OCI-LY3 (cell line): ENCODE measurements around the gene BMS1.

Experiments
- H2AFZ ChIP-seq: fragments of 200-600, 300-600 bp; shearing (Covaris generic); 2 replicates; pipeline ENCODE4 v1.6.0; 2014; ENCODE audit warnings: antibody characterized with exemption, low read depth, low read length
- H3K27ac ChIP-seq: fragments of 200-600, 300-600 bp; sonication (generic); 2 replicates; pipeline ENCODE4 v1.5.1; 2014; ENCODE audit warnings: mild to moderate bottlenecking, low read length, moderate library complexity, mixed read lengths
- H3K27me3 ChIP-seq: fragments of 200-600, 300-600 bp; sonication (generic); 2 replicates; pipeline ENCODE4 v1.6.1; 2014; ENCODE audit warnings: low read depth, low read length, mixed read lengths
- H3K36me3 ChIP-seq: fragments of 200-600, 300-600 bp; sonication (generic); replicated peaks from 2 replicates; pipeline ENCODE3; 2014; ENCODE audit warnings: low read depth, low read length, mixed read lengths
- H3K4me1 ChIP-seq: fragments of 300-600, 200-600 bp; sonication (generic); 2 replicates; pipeline ENCODE4 v1.6.1; 2014; ENCODE audit warnings: low read length, mixed read lengths
- H3K4me2 ChIP-seq: fragments of 200-600, 300-600 bp; sonication (generic); 2 replicates; pipeline ENCODE4 v1.6.1; 2014; ENCODE audit warnings: low read length, mixed read lengths
- H3K4me3 ChIP-seq: fragments of 300-600, 200-600 bp; sonication (generic); 2 replicates; pipeline ENCODE4 v1.5.1; 2014; ENCODE audit warnings: antibody characterized with exemption, mild to moderate bottlenecking, low read length, moderate library complexity
- H3K79me2 ChIP-seq: fragments of 300-600, 200-600 bp; shearing (Covaris generic); 2 replicates; pipeline ENCODE4 v1.6.1; 2014; ENCODE audit warnings: mild to moderate bottlenecking, low read length, mixed read lengths
- H3K9ac ChIP-seq: fragments of 300-600, 200-600 bp; shearing (Covaris generic); 2 replicates; pipeline ENCODE4 v1.6.0; 2014; ENCODE audit warnings: mild to moderate bottlenecking, low read length, moderate library complexity
- H3K9me3 ChIP-seq: fragments of 200-600, 300-600 bp; shearing (Covaris generic); 2 replicates; pipeline ENCODE4 v1.6.1; 2014; ENCODE audit warnings: low read length, mixed read lengths; ENCODE audit not compliant: insufficient read depth
- H4K20me1 ChIP-seq: fragments of 200-600, 300-600 bp; sonication (generic); 2 replicates; pipeline ENCODE4 v1.6.1; 2016; ENCODE audit warnings: low read length, mixed read lengths; ENCODE audit not compliant: insufficient read depth
- EZH2phosphoT487 ChIP-seq: fragments of 200-600 bp; shearing (Covaris generic); IDR thresholded peaks from 2 replicates; pipeline ENCODE4 v1.6.1; 2018; ENCODE audit warnings: antibody characterized with exemption, mixed run types, low read depth
- TF ChIP-seq, protein P1 (sequence below): fragments of 200-600, 300-600 bp; sonication (generic); IDR thresholded peaks from 2 replicates; pipeline ENCODE4 v1.5.1; 2014; ENCODE audit warnings: antibody characterized with exemption, low read length, low read depth

BMS1 gene

DNA sequence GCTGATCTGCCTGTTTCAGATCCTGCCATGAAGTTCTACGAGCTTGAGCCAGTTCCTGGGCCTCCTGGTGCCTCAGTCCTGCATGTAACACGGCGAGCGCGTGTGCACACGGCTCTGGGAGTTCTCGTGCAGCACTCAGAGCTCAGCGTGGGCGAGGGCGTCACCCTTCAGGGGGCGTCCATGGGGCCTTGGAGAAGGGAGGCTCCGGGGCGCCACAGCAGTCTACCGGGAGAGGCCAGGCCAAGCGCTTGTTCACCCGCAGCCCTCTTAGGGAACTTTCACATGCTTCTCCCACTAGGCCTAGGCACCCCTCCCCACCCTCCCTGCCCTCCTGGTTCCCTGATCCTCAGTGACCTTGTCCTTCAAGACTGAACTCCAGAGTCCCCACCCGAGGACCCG is 83.1 kb downstream of the BMS1 start:
- H2AFZ ChIP-seq: no peak overlapping the region

DNA sequence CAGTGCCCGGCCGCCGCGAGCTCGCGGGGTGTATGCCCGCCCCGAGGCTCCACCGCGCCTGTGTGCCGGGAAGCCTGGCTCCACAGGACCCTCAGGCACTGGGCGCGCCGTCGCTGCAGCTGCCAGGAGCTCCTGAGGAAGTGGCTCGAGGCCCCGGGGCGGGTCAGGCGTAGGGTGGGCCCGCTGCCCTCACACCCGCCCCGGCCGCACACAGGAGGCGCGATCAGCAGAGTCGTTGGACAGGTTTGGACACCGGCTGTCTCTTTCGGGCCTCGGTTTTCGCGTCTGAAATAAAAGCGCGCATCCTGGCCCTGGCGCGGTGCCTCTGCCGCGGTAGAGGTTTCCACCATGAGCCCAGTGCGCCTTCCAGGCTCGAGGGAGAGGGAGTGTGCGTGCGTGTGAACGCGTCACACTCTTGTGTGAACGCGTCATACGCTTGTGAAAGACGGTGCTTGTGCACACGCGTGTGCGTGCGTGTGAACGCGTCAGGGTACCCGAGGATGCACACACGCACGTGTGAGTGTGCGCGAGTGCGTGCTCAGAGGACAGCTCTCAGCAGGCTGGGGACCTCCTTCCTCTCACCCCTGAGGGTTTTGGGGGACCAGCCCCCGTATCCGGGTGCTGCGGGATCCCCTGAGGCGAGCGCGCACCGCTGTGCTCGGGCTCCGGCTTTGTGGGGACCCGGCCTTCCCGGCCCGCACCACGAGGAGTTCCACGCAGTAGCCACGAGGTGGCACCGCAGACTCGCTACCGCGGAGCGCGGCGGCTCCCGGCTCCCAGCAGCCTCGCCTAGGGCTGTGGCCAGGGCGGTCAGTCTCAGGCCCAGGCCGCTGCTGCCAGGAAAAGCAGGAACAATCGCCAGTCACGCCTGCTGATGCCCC is 83.8 kb downstream of the BMS1 start:
- Histone ChIP-seq H3K4me2 (peak overlapping the region; percentile 57), H4K20me1 (no peaks in the 10 kb centered on the region), H3K79me2 (no peaks in the 10 kb centered on the region), H3K9ac (no peak overlapping the region), H3K9me3 (no peaks in the 10 kb centered on the region), H3K4me3 (peak overlapping the region; percentile 16; the same call in 1 of the 2 replicates), H3K4me1 (no peaks in the 10 kb centered on the region), H2AFZ (no peak overlapping the region), H3K36me3 (no peaks in the 10 kb centered on the region), H3K27ac (no peak overlapping the region), H3K27me3 (no peaks in the 10 kb centered on the region)
- TF ChIP-seq, protein P1, sequence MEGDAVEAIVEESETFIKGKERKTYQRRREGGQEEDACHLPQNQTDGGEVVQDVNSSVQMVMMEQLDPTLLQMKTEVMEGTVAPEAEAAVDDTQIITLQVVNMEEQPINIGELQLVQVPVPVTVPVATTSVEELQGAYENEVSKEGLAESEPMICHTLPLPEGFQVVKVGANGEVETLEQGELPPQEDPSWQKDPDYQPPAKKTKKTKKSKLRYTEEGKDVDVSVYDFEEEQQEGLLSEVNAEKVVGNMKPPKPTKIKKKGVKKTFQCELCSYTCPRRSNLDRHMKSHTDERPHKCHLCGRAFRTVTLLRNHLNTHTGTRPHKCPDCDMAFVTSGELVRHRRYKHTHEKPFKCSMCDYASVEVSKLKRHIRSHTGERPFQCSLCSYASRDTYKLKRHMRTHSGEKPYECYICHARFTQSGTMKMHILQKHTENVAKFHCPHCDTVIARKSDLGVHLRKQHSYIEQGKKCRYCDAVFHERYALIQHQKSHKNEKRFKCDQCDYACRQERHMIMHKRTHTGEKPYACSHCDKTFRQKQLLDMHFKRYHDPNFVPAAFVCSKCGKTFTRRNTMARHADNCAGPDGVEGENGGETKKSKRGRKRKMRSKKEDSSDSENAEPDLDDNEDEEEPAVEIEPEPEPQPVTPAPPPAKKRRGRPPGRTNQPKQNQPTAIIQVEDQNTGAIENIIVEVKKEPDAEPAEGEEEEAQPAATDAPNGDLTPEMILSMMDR: peak; percentile 42
- no peak for TF ChIP-seq EZH2phosphoT487

More for the DNA sequence above, 83.1 kb downstream of the BMS1 start:
- no peaks in the 10 kb centered on the region for H4K20me1 ChIP-seq
- no peaks in the 10 kb centered on the region for H3K79me2 ChIP-seq
- H3K4me1 ChIP-seq: no peaks in the 10 kb centered on the region
- no peak overlapping the region for H3K9ac ChIP-seq
- no peaks in the 10 kb centered on the region for H3K9me3 ChIP-seq
- H3K36me3 ChIP-seq: no peaks in the 10 kb centered on the region
- no peak overlapping the region for H3K27ac ChIP-seq
- no peak overlapping the region for H3K4me3 ChIP-seq
- H3K27me3 ChIP-seq: no peaks in the 10 kb centered on the region
- TF ChIP-seq, protein P1: no peak
- no peak for TF ChIP-seq EZH2phosphoT487
- H3K4me2 ChIP-seq: no peak overlapping the region

DNA sequence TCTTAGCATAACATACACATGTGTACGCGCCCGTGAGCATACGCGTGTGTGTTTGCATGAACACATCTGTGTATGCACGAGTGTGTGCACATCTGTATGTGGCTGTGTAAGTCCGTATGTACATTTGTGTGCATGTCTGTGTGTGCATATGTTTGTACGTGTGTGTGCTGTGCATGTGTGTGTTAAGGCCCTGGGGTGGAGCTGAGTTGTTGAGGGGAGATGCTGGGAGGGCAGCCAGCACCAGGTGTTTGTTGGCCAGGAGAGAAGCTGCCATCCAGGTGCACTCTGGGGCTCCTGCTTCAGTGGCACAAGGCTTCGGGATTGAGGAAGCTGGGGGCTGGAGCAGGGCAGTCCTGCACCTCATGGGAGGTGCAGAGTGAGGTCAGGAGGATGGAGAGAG is 85.0 kb downstream of the BMS1 start:
- Histone ChIP-seq H3K27me3 (no peaks in the 10 kb centered on the region), H3K36me3 (no peaks in the 10 kb centered on the region), H3K4me1 (no peaks in the 10 kb centered on the region)

DNA sequence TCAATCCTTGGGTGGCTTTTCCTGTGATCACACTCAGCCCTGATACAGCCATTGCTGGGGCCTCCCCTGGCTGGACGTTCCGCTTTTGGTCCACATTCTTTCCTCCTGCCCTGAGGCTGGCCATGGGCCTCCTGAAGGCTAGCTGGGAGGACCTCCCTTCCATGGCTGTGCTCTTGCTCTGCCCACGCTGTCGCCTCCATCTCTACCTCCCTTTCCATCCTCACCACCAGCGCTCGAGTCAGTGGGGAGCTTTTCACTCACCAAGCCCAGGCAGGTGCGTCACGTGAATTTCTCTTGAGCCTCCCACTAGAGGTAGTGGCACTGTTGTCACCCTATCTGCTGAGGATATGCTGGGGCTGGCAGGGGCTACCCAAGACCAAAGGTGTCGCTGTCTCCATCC is 85.9 kb downstream of the BMS1 start:
- Histone ChIP-seq H3K4me2 (no peak overlapping the region), H3K36me3 (no peaks in the 10 kb centered on the region), H3K4me3 (no peak overlapping the region), H3K27me3 (no peaks in the 10 kb centered on the region), H3K9me3 (no peaks in the 10 kb centered on the region), H3K9ac (no peak overlapping the region), H3K79me2 (no peaks in the 10 kb centered on the region), H2AFZ (no peak overlapping the region), H3K4me1 (no peaks in the 10 kb centered on the region), H4K20me1 (no peaks in the 10 kb centered on the region), H3K27ac (no peak overlapping the region)
- no peak for TF ChIP-seq EZH2phosphoT487
- TF ChIP-seq, protein P1: no peak

More for the DNA sequence above, 85.0 kb downstream of the BMS1 start:
- no peak overlapping the region for H3K9ac ChIP-seq
- H3K4me2 ChIP-seq: no peak overlapping the region
- no peak overlapping the region for H2AFZ ChIP-seq
- H3K9me3 ChIP-seq: no peaks in the 10 kb centered on the region
- H4K20me1 ChIP-seq: no peaks in the 10 kb centered on the region
- no peak overlapping the region for H3K27ac ChIP-seq
- TF ChIP-seq, protein P1: no peak
- TF ChIP-seq EZH2phosphoT487: no peak
- H3K4me3 ChIP-seq: no peak overlapping the region
- no peaks in the 10 kb centered on the region for H3K79me2 ChIP-seq
